NCI-H226 (cell line): Measurements from ENCODE around the gene HAUS7.
A peak's percentile ranks its signal among the peaks of the same experiment; 100 is the strongest.

Experiments used
- DNase-seq: peaks from one replicate; pipeline ENCODE4 v3.0.0-alpha.2; 2015

The HAUS7 gene

DNA sequence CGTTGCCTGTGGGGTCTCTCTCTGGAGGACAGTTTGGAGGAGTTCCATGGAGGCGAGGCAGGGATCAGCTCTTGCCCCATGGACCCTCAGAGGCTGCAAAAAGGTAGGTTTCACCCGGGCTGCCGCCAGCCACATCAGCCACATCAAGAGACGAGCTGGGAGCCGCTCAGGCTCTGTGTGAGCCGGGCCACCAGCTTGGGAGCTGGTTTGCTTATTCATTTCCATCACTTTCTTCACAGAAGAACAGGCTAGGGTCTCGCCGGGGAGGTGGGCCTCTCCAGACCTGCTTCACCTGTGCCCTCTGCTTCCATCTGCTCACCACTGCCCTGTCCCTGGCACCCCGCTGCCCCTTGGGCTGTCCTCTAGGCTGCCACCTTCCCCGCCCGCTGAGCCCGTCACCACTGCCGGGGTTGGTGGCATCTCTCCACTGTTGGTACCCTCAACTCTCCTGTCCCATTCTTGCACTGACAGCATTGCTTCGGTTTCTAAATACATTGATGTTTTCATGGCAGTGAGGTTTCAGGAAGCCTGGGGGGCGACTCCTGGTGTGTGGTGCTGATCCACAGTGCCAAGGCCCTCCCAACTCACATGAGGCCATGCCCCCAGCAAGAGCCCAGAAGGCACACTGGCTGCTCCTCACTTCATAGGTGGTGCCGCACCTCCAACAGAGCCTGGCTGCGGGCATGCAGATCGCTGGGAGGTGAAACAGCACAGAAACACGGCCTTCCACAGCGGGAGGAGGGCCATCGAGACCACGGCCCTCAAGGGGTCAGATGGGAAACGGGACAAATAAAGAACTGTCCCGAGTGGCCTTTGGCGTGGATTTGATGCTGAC is 20.0 kb downstream of the HAUS7 start:
- no peak for DNase-seq

DNA sequence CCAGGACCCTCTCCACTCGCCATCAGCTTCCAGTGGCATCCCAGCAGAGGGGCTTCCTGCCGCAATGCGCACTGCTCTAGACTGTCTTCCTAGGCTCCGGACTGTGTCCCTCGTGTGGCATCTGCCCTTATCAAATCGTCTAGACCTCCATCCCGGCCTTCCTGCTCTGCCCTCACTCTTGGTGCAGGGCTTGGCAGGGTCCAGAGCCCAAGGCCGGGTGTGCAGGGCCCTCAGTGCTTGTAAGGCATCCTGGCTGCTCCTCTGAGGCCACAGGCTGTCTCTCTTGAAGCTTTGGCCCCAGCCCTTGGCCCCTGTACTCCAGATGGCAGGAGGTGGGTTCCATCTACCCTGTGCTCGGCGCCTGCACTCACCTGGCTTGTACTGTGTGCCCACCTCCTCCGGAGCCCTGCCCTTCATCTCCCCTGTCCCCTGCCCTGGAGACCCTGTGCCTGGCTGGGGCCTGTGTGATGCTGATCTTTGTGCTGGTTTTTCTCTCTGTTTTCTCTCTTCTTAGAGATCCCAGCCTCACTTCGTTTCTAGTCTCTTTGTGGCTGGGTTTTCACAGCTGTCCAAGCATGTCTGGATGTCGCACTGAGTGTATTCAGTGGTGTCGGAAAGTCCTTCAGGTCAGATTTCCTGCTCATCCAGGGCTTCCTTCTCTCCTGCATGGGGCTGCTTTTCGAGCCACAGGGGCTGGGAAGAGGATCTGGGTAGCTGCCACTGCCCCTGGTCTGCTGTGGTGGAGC is 20.8 kb downstream of the HAUS7 start:
- DNase-seq = no peak

DNA sequence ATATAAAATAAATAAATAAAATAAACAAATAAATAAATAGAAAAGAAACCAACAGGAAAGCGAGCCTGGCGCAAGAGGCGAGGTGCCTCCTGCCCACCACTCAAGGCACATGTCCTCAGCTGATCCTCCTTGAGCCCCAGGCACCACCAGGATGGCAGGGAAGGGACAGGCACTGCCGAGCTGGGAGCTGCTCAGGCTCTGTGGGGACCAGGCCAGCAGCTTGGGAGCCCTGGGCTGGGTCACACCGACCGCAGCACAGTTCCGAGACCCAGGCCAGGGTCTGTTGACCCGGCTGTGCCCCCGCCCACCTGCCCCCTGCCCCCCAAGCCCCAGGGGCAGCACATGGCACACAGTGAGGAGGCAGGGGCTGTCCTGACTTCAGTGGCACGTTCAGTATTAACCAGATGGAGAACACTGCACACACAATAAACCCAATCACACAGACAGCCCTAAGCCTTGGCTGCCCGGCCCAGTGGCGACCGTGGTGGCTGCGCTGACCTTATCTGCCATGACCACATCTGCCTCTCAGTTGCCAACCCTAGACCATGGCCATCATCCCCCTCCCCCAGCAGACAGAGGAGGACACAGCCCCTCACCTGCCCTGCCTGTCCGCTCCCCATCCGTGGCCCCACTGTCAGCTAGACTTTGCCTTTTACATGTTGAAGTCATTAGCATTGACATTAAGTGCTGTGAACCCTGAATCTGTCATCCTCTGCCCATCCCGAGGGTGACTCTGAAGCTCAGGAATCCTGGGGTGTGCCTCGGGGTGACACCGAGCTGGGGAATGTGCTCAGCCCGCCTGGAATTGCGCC is 21.6 kb downstream of the HAUS7 start:
- DNase-seq = no peak

DNA sequence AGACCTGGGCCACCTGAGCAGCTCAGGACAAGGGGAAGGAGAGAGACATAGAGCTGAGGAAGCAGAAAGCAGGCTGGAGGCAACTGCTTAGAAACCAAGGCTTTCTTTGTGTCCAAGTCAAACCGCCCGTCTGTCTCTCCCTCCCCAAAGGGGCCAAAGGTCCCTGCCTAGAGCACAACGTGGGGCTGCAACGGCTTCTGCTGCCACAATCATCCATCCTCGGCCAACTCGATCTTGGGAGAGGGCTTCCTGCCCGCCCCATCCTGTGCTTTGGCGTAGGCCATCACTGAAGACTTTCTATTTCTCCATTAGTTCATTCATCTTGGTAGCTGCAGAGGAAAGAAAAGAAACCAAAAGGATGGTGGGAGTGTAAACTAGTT is 22.8 kb downstream of the HAUS7 start:
- no peak for DNase-seq

DNA sequence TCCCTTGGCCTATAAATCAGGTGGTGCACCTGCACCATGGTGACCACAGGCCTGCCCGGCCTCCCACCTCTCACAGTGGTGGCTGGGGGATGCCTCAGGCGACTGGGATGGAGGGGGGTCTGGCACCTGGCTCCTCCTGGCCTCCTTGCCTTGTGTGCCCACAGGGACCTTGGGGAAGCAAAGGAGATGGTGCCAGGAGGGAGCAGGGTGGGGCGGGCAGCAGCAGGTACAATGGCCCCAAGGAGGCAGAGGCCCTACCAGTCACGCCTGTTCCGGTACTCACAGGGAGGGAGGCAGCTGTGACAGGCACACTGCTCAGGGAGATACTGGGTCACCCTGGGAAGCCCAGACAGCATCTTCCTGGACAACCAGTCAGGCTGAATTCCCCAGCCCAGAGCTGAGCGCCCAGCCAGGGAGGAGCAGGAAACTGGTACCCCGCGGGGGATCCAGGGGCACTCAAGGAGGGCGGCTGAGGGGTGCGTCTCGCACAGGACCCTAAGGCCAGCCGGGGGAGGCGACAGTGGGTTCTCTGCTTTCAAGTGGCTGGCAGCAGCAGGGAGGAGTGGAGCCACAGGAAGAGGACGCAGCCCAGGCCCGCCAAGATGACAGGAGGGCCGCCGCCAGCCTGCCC is 23.3 kb downstream of the HAUS7 start:
- no peak for DNase-seq

DNA sequence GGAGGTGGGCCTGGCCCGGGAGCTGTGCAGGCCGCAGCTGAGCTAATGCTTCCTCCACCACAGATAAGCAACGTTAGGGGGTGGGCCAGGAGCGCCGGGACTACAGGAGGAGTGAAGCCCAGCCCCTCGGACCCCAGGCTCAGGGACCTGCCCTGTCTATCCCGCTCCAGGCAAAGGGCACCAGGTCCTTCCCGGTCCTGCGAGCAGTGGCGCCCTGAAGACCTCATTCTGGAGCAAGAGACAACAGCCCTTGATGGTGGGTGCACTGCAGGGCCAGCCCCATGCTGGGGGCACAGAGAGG is 23.8 kb downstream of the HAUS7 start:
- DNase-seq = no peak

DNA sequence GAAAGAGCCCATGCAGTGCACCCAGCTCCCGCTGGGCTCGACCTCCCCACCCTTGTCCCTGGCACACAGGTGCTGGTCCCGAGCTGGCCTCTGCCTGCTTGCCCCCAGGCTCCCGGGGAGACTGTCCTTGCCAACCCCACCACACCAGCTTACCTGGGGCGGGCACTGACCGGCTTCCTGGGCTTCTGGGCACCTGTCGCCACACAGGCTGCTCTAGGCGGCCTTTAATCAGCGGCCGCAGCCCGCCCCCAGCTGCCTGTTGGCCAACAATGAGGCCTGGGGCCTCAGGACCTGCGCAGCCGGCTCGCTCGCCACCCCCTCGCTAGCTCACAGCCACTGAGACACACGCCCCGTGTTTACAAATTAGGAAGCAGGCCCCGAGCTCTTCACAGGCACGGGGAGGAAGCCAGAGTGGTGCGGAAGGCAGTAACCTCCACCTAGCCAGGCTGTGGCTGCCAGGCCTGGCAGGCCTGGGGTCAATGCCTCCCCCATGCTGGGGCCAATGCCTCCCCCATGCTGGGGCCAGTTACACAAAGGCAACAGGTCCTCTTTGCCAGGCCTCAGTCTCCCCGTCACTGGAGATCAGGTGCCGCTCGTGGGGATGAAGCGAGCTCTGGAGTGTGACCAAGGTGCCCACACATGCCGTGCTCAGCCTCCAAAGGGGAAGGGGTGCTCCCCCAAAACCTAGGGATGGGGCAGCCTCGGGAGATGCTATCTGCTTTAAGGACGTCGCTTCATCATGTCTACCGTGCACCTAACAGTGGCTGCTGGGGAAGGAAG is 24.3 kb downstream of the HAUS7 start, which contains the start of gene TREX2:
Gene TREX2 (minus strand): TSS at position 201 of the 780 bp plus-strand sequence. CDS start 626 bp downstream, outside the sequence.
- DNase-seq = no peak

DNA sequence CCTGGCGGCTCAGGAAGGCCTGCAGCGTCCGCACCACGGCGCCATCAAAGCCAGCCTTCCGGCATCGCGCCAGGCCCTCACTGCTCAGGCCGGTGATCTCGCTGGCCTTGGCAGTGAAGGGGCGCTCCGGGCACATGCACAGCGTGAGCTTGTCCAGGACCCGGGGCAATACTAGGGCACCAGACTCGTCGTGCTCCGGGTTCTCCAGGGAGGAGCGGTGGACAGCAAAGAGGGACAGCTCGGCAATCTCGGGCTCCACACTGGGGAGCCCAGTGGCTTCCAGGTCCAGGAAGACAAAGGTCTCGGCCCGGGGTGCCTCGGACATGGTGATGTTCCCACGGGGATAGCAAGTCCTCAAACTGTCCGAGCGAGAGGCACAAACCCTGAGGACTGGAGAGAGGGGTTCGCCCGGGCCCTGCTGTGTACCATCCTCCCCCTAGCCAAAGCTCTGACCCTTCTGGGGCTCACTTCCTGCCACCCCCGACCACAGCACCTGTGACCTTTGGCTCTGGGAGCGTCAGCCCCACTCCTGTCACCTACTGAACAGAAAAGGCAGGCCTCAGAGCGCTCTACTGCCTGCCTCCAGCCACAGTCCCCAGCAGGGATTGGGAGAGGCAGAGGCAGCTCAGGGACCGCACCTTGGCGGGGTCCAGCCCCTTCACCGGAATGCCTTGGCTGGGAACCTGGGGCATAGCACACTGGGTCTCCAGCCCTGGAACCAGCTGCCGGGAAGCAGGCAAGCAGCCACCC is 25.1 kb downstream of the HAUS7 start:
- DNase-seq = no peak

DNA sequence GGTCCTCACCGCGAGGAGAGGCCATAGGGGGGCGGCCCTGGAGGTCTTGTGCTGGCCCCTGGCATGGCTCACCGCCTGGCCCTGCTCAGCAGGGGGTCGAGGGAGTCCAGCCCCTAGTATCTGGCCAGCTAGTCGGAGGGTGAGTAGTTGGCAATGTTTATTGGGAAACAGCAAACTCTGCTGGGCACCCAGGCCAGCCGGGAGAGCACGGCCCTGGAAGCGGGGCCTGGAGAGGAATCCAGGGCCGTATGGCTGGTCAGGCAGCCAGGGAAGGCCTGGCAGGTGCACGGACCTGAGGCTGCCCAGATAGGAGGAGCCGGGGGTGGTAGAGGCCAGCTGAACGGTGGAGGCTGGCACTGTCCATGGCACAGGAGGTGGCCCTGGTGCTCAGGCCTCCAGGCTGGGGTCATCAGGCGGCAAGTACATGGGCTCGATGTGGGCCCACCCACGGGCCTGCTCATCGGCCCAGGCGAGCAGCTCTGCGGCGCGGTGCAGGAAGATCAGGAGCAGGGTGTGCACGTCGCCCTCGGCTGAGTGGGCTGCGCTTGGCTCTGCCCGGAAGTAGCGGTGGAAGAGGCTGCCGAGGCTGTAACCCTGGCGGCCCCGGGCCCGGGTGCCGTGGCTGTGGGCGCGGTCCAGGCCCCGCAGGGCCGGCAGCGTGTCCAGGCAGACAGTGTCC is 25.9 kb downstream of the HAUS7 start:
- DNase-seq = no peak

DNA sequence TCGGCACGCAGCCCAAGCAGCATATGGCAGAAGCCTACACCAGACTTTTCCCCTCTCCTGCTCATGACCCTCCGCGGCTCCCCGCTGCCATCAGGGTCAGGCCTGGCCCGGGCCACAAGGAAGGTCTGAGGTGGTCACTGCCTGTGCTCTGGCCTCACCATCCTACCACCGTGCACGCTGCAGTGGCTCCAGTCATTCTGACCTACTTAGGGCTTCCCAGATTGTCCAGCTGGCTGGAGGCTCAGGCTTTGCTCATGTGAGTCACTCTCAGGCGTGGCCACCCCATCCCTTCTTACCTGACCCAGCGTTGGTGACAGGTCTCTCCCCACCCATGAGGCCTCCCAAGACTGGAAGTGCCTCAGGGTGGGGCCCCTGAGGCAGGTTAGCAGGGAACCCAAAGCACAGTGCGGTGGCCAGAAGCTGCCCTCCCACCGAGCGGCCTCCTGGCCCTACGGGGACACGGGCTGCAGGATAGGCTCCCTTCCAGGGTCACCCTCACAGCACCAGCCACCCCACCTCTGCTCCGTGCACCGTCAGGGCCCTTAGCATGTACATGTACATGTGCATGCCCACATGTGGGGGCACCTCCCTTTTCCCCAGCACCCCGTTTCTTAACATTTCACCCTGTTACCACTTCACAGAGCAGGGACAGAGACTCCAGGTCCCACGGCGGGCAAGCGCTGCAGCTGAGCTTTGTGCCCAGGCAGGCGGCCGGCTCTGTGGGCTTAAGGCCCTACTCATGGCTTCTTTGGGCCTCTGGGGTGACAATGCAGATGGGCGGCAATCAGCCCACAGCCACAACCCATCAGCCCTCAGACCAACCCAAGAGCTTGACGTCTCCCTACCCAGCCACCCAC is 26.7 kb downstream of the HAUS7 start:
- no peak for DNase-seq

DNA sequence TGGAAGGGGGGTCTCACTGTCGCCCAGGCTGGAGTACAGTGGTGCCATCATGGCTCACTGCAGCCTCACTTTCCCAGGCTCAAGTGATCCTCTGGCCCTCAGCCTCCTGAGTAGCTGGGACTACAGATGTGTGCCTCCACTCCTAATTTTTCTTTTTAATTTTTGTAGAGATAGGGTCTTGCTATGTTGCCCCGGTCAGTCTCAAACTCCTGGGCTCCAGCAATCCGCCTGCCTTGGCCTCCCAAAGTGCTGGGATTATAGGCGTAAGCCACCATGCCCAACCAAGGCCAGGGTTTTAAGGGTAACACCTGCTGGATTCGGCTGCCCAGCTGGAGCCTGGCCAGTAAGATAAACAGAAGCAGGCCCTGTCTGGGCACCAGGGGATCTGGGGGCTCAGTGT is 27.9 kb downstream of the HAUS7 start:
- no peak for DNase-seq

DNA sequence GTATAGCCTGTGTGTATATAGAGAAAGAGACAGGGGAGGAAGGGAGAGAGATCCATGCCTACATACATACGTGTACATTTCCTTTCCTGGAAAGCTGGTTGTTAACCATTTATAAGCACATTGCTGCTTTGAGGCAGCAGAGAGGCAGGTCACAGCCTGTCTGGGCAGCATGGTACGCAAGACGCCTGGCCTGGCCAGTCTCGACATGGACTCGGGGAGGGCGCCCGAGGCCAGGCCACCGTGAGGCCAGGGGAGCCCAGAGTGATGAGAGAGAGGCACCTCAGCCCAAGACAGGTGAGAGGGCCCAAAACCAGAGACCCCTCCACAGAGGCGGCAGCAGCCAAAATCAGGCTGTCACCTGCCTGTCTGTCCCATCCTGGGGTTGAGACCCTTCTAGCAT is 28.4 kb downstream of the HAUS7 start:
- DNase-seq = no peak

DNA sequence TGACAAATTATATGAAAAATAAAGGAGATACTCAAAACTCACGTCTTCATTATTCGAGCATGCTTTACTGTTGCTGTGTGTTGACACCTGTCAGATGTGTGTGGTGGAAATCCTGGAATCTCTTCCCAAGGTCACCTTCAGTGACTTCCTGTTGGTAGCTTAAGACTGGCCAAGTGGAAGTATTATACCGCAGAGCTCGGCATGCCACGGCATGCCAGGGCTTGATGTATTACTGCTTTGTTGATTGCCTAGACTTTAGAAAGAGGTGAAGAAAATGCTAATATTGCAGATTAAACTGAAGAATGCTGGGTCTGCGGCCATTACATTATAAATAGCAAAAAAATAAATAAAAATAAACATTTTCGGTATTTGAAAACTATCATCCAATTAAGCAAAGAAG is 29.1 kb downstream of the HAUS7 start:
- DNase-seq = no peak

DNA sequence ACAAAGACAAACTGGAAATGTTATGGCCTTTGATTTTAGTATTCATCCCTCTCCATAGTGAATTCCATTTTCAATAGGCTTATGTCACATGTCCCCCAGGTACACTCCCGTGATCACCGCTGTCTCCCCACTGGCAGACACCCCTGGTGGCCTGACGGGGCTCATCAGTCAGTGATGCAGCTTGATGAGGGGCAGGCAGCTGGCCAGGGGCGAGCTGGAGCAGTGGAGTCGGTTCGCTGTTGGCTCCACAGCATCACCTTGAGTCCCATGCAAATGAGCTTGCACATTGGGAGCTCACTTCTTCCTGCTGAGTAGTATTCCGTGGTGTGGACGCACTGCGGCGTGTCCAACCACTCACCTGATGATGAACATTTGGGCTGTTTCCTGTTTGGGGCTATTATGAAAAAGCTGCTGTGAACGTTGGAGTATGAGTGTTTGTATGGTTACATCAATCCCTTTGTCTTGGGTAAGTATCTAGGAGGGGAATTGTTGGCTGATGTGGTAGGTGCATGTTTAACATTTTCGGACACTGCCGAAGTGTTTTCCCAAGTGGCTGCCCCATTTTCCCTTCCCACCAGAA is 29.7 kb downstream of the HAUS7 start:
- DNase-seq = no peak

DNA sequence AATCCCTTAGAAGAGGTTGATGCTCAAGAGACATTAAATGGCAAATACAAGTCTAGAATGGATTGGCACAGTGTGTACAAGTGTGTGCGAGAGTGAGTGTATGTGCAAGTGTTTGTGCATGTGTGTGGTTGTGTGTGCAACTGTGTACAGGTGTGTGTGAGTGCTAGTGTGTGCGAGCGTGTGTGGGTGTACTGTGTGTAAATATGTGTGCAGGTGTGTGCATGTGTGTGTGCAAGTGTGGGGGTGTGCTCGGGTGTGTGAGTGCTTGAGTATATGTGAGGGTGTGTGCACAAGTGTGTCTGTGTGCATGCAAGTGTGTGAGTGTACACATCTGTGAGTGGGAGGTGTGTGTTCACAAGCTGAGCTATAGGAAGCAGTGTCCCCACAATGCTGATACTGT is 30.4 kb downstream of the HAUS7 start:
- no peak for DNase-seq

DNA sequence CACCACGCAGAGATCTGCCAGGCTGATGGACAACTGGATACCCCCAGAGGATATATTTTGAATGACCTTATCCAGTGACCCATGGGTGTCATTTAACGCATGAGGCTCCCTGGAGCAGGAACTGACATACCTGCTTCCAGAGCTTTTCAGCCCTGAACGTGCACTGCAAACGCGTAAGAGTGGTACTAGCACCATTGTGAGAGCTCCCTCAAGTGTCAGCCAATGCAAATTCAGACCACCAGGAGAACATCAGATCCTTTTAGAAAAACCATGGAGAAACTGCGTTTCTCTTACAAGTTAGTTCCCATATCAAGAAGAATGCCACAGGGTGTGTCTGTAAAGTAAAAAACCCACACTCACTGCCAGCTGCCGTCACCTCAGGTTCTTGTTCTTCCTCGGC is 31.8 kb downstream of the HAUS7 start:
- peak; percentile 2 for DNase-seq

DNA sequence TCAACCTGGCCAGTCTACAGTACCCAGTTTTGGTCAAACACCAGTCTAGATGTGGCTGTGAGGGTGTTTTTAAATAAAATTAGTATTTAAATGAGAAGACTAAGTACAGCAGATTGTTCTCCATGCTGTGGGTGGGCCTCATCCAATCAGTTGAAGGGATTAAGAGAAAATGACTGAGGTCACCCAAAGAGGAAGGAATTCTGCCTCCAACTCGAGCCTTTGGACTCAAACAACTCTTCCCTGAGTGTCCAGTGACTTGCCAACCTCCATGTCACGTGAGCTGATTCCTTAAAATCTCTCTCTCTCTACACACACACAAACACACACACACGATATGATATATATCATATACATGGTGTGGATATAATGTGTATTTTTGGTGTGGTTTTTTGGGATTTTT is 34.5 kb downstream of the HAUS7 start:
- no peak for DNase-seq

DNA sequence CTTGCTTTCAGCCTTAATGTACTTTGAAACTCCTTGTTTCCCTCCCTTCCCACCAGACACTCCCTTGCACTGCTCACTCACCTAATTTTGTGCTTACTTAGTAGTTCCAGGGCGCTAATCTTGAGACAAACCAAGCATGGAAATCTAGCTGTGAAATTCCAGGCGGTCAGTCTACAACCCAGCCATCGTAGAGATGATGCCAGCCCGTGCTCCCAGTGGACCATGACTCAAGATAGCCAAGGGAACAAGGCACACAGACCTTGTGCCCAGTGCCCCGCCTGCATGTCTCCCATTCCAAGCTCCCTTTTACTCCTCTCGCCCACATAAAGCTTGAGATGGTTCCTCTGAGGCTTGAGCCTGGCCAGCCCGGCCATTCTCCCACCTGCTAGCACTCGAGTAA is 35.6 kb downstream of the HAUS7 start:
- DNase-seq = no peak

DNA sequence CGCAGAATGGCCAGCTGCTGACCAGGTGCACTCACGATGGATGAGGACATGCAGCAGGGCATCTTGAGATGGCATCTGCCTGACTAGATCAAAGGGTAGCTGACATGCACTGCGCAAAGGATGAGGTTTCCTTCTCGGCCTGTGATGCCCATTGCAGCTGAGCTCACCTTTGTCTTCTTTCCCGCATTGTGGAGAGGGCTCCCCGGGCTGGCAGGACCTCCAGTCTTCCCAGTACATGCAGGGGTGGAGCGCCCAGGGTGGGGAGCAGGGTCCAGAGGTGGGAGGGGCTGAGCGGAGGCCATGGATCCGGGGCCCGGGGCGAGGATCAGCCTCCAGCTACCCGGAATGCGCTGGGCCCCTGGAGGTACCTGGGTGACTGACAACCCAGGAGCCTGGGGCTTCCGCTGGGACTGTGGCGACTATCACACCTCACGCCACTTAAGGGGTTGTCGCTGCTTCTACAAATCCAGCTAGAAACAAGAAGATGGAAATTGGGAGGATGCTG is 36.5 kb downstream of the HAUS7 start:
- DNase-seq = no peak
